Measurements from ENCODE around the gene PROM1.

PROM1 gene

GRCh38 chr4:16066586-16067128 is 17.2 kb downstream of the PROM1 start:
- H2AFZ ChIP-seq (ENCODE audit: low read depth, low read length, severe bottlenecking): no peak overlapping the region
- H3K27me3 ChIP-seq (ENCODE audit: low read length): no peaks in the 10 kb centered on the region
- no peaks in the 10 kb centered on the region for H3K9me2 ChIP-seq (replicated peaks; ENCODE audit: insufficient read depth, low read length)
- H3K9ac ChIP-seq (ENCODE audit: low read length): no peak overlapping the region
- H4K20me1 ChIP-seq (ENCODE audit: low read depth, low read length): no peaks in the 10 kb centered on the region
- no peaks in the 10 kb centered on the region for H3K36me3 ChIP-seq (ENCODE audit: low read length)
- TF ChIP-seq CTCF (IDR thresholded peaks at IDR 0.05; ENCODE audit: insufficient read depth, low read length, poor library complexity, severe bottlenecking) (no peak), EZH2phosphoT487 (conservative IDR thresholded peaks at IDR 0.05; ENCODE audit: low read length) (no peak)
- no peak overlapping the region for H3K4me2 ChIP-seq (ENCODE audit: low read depth, low read length, poor library complexity, severe bottlenecking)
- H3K27ac ChIP-seq (ENCODE audit: low read depth, low read length): no peak overlapping the region
- no peak overlapping the region for H3K4me3 ChIP-seq (ENCODE audit: insufficient read depth, low read length, poor library complexity, severe bottlenecking)
- H3K79me2 ChIP-seq (ENCODE audit: insufficient read depth, low read length): no peaks in the 10 kb centered on the region
- H3K9me3 ChIP-seq (ENCODE audit: insufficient read depth, low read length): no peaks in the 10 kb centered on the region
- no peaks in the 10 kb centered on the region for H3F3A ChIP-seq (ENCODE audit: insufficient read depth)

DNA sequence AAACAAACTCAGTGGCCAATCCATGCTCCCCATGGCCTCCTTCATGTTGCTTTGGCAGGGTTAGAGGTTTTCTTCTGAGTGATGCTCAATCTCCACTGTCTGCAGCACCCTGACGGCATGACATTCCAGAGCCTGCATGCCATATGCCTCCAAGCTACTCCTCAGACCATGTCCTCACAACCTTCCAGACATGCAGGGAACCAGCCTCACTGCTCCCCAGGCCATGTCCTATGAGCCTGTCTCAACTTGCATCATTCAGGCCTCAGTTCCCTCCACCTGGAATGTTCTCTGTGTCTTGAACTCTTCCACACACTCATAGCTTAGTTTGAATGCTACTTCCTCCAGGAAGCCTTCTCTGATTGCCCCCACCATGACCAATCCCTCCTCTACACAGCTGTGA is 18.8 kb downstream of the PROM1 start:
- H3K9me3 ChIP-seq (ENCODE audit: insufficient read depth, low read length): no peaks in the 10 kb centered on the region
- H3K27me3 ChIP-seq (ENCODE audit: low read length): no peaks in the 10 kb centered on the region
- H3K4me3 ChIP-seq (ENCODE audit: insufficient read depth, low read length, poor library complexity, severe bottlenecking): no peak overlapping the region
- H4K20me1 ChIP-seq (ENCODE audit: low read depth, low read length): no peaks in the 10 kb centered on the region
- H3K9ac ChIP-seq (ENCODE audit: low read length): no peak overlapping the region
- H3K36me3 ChIP-seq (ENCODE audit: low read length): no peaks in the 10 kb centered on the region
- H2AFZ ChIP-seq (ENCODE audit: low read depth, low read length, severe bottlenecking): no peak overlapping the region
- no peaks in the 10 kb centered on the region for H3K9me2 ChIP-seq (replicated peaks; ENCODE audit: insufficient read depth, low read length)
- no peak overlapping the region for H3K4me2 ChIP-seq (ENCODE audit: low read depth, low read length, poor library complexity, severe bottlenecking)
- TF ChIP-seq CTCF (IDR thresholded peaks at IDR 0.05; ENCODE audit: insufficient read depth, low read length, poor library complexity, severe bottlenecking) (no peak), EZH2phosphoT487 (conservative IDR thresholded peaks at IDR 0.05; ENCODE audit: low read length) (no peak)
- H3F3A ChIP-seq (ENCODE audit: insufficient read depth): no peaks in the 10 kb centered on the region
- no peak overlapping the region for H3K27ac ChIP-seq (ENCODE audit: low read depth, low read length)
- no peaks in the 10 kb centered on the region for H3K79me2 ChIP-seq (ENCODE audit: insufficient read depth, low read length)

DNA sequence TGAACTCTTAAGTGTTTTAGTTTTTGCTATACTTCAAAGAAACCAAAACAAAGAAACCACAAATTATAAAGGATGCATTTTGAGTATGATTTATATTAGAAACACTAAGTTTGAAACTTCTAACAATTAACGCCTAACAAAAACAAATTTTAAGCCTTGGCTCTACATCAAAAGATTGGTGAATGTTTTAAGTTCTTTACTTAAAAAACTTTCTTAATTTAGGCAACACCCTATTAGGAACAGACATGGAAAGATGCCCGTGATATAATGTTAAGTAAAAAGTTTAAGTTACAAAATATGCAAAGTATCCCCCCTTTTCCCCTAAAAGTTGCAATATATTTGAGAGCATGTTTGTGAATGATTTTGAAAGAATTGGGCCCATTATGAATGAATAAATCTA is 21.2 kb downstream of the PROM1 start:
- H3K36me3 ChIP-seq (ENCODE audit: low read length): no peaks in the 10 kb centered on the region
- H3K4me2 ChIP-seq (ENCODE audit: low read depth, low read length, poor library complexity, severe bottlenecking): no peak overlapping the region
- H4K20me1 ChIP-seq (ENCODE audit: low read depth, low read length): no peaks in the 10 kb centered on the region
- H3K9me2 ChIP-seq (replicated peaks; ENCODE audit: insufficient read depth, low read length): no peaks in the 10 kb centered on the region
- no peak overlapping the region for H3K27ac ChIP-seq (ENCODE audit: low read depth, low read length)
- no peaks in the 10 kb centered on the region for H3F3A ChIP-seq (ENCODE audit: insufficient read depth)
- H2AFZ ChIP-seq (ENCODE audit: low read depth, low read length, severe bottlenecking): no peak overlapping the region
- no peak overlapping the region for H3K9ac ChIP-seq (ENCODE audit: low read length)
- no peaks in the 10 kb centered on the region for H3K79me2 ChIP-seq (ENCODE audit: insufficient read depth, low read length)
- H3K4me3 ChIP-seq (ENCODE audit: insufficient read depth, low read length, poor library complexity, severe bottlenecking): no peak overlapping the region
- H3K27me3 ChIP-seq (ENCODE audit: low read length): no peaks in the 10 kb centered on the region
- H3K9me3 ChIP-seq (ENCODE audit: insufficient read depth, low read length): no peaks in the 10 kb centered on the region
- no peak for TF ChIP-seq CTCF (IDR thresholded peaks at IDR 0.05; ENCODE audit: insufficient read depth, low read length, poor library complexity, severe bottlenecking)
- no peak for TF ChIP-seq EZH2phosphoT487 (conservative IDR thresholded peaks at IDR 0.05; ENCODE audit: low read length)
